H54 (cell line): ENCODE results near the gene TXNL4B.

Experiments used
- DNase-seq: peaks from one replicate; pipeline ENCODE4 v3.0.0; 2011; ENCODE audit warnings: low spot score, mixed read lengths; ENCODE audit not compliant: insufficient read length
- FAIRE-seq: peaks from 3 replicates; lab custom pipeline; 2011; peaks lifted over from hg19 to GRCh38; lab: Jason Lieb, UNC
- POLR2A ChIP-seq: IDR thresholded peaks from 2 replicates; pipeline ENCODE4 v1.6.1; 2011; ENCODE audit warnings: low read depth, mild to moderate bottlenecking, low read length

Gene TXNL4B

DNA sequence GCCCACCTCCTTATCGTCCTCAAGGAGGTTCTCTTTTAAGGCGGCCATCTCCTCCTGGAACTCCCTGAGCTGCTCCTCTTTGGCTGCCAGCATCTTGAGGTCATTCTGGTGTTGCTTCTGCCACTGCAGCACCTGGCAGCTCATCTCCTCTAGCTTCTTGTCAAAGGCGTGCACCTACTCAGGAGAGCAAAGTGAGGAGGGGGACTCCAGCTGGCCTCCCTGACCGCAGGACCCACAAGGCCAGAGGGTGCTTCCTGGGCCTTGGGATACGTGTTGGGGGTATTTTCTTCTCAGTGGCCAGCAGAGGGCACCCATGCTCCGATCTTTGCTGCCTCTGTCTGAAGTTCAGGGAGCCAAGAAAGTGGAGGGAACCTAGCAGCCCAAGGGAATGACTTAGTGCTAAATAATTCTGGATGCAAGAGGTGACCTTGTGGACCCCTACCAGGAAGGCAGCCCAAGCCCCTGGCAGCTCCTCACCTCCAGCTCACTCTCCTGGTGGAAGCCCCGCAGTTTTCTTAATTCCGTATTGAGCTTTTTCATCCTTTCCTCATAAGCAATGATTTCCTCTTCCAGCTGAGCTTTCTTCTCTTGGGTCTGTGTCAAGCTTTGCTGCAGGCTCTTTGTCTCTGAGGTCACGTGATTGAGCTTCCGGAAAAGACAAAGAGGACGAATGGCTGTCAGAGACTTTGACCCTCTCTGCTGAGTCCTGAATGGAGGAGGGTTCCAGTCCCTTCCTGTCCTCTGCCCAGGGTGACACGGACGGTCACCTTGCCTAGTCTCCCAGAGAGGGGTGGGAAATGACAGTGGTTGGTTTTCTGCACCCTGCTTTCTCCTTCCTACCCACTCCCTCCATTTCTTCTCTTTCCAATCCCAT lies 31.6 kb upstream of the TXNL4B start:
- peak; percentile 76 for FAIRE-seq

DNA sequence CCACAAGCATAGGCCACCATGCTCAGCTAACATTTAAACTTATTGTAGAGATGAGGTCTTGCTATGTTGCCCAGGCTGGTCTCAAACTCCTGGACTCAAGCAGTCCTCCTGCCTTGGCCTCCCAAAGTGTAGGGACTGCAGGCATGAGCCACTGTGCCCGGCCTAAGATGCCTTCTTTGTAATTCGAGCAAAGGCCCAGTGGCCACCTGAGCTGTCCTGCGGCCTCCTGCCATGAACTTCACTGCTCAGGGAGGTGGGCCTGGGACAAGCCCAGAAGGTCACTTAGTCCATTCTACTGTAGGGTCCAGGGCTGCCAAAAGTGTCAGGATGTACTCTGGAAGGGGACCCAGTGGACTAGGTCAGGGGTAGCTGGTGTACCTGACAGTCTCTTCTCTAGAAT lies 30.7 kb upstream of the TXNL4B start:
- DNase-seq (no peak), FAIRE-seq (no peak)
- TF ChIP-seq POLR2A, result no peak

More for the DNA sequence above, 31.6 kb upstream of the TXNL4B start:
- DNase-seq, result peak; percentile 63
- no peak for TF ChIP-seq POLR2A

DNA sequence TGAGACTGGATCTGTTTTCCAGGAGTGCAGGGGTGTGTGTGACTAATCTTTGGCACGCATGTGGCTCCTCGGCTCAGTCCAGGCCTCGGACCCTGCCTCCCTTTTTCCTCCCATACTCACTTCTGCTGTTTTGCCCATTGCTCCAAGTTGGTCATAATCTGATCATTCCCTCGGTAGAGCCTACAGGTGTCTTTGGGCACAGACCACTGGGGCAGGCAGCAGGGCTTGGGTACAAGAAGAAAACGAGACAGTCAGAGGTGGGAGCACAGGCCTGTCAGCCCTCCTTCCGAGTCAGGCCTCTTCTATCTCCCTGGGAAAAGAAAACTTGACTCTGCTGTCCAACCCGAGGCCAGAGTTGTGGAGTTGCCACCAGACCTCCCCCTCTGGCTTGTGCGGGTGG lies 30.0 kb upstream of the TXNL4B start:
- no peak for TF ChIP-seq POLR2A
- DNase-seq (no peak), FAIRE-seq (no peak)

- FAIRE-seq (no peak), DNase-seq (no peak)
- no peak for TF ChIP-seq POLR2A
These were observed 29.5 kb upstream of the TXNL4B start for GRCh38 chr16:72122916-72123315.

DNA sequence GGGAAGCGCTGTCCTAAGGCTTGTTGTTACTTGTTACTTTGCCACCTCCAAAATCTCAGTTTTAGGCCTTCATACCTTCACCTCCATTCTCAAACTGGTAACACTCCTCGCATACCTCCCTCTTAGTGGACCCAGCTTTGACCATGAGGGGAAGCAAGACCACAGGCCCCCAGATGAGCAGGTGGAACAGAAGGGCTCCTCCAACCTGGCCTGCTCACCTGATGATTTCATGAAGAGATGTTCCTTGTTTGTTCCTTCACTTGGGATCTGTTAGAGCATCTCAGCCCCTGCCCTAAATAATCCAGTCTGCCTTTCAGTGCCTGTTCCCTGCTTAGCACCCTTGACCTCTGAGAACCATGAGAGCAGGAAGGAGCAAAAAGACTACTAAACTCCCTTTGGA lies 28.9 kb upstream of the TXNL4B start:
- no peak for DNase-seq
- FAIRE-seq, result no peak
- no peak for TF ChIP-seq POLR2A

- no peak for DNase-seq
- no peak for FAIRE-seq
- TF ChIP-seq POLR2A, result no peak
These were observed 26.6 kb upstream of the TXNL4B start for GRCh38 chr16:72120026-72120425.

GRCh38 chr16:72113616-72113945 lies 20.2 kb upstream of the TXNL4B start:
- DNase-seq (no peak), FAIRE-seq (no peak)
- TF ChIP-seq POLR2A, result no peak

DNA sequence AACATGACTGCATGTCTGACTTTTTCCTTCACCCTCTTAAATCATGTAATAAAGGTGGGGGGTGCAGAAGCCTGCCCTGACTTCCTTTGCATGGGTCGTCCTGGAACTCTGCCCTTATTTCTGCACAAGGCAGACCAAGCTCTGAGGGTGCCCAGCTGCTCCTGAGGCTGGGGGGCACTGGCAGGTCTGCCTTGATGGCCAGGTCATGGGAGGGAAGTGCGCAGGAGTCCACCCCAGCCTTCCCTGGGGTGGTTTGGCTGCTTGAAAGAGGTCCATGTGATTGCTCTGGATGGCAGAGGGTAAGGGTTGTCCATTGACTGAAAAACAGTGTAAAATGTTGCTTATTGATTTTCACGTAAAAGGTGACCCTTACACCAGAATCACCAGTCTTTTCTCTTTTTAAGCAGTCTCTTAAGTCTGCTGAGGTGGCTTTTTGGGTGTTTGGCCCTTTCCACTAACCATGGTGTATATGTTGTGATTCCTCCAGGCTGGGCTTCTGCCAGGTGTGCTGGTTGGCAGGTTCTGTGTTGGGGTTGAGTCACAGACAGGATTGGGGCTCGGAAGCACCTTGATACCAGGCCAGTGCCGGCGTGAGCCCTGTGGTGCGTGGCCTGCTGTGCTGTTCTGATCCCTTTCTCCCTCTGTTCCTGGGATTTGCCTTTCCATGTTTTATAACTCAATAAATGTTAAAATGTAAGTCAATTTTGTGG lies 19.6 kb upstream of the TXNL4B start:
- TF ChIP-seq POLR2A, result no peak
- DNase-seq (no peak), FAIRE-seq (no peak)

DNA sequence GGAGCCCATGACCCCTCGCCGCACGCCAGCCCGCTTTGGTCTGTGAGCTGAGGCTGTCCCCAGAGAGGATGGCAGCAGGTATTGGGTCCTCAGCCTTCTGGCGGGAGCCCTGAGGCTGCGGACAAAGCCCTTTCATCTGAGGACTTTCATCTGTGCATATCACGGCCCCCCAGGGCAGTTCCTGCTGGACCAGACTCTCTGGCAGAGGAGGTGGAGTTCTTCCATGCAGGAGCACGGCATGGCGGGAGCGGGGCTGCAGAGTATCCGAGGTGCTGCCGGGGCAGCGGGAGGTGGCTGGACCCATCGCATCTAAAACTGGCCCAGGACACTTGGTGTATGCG lies 19.0 kb upstream of the TXNL4B start:
- DNase-seq (no peak), FAIRE-seq (no peak)
- TF ChIP-seq POLR2A, result no peak

- TF ChIP-seq POLR2A, result no peak
- DNase-seq, result no peak
- no peak for FAIRE-seq
These were observed 18.4 kb upstream of the TXNL4B start for GRCh38 chr16:72111657-72112451.

GRCh38 chr16:72110662-72111615 lies 17.5 kb upstream of the TXNL4B start:
- no peak for TF ChIP-seq POLR2A
- no peak for FAIRE-seq
- DNase-seq, result no peak

- FAIRE-seq (no peak), DNase-seq (no peak)
- TF ChIP-seq POLR2A, result no peak
These were observed 16.6 kb upstream of the TXNL4B start for GRCh38 chr16:72109966-72110530.

DNA sequence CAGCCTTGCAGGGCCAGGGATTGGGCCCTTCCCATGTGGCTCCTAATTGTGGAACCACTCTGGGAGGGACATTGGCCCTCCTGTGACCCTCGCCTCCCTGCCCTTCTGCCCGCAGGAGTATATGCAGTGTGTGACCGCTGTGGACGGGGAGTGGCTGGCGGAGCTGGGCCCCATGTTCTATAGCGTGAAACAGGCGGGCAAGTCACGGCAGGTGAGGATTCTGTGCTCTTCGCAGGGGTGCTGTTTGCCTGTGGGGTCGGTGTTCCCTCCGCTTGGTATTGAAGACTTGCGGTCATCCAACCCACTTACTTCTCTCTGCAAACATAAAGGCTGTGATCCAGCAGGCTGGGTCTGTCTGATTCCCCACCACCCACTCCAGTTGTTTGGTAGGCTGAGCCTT lies 15.9 kb upstream of the TXNL4B start:
- no peak for FAIRE-seq
- no peak for DNase-seq
- no peak for TF ChIP-seq POLR2A
